ENCODE results near the gene LRP5.
"Not testable (repeated sequence)": the region's sequence is repeated elsewhere in the genome, so short reads cannot be mapped to it uniquely, and the experiment has no call there.

The LRP5 gene

GRCh38 chr11:68424981-68425865 is 112.8 kb downstream of the LRP5 start:
- DNase-seq = no peak

GRCh38 chr11:68425866-68426380 is 113.5 kb downstream of the LRP5 start:
- no peak for DNase-seq

GRCh38 chr11:68429661-68430060 is 117.3 kb downstream of the LRP5 start:
- DNase-seq = no peak

GRCh38 chr11:68430384-68430783 is 118.0 kb downstream of the LRP5 start:
- DNase-seq = no peak

- DNase-seq = no peak
Observed at GRCh38 chr11:68430801-68431200, 118.4 kb downstream of the LRP5 start.

- DNase-seq = no peak
Observed at GRCh38 chr11:68431984-68432645, 119.7 kb downstream of the LRP5 start.

GRCh38 chr11:68432874-68433273 is 120.5 kb downstream of the LRP5 start:
- DNase-seq = no peak

- no peak for DNase-seq
Observed at GRCh38 chr11:68433541-68433940, 121.2 kb downstream of the LRP5 start.

- DNase-seq = not testable (repeated sequence)
Observed at GRCh38 chr11:68434159-68434558, 121.8 kb downstream of the LRP5 start.

GRCh38 chr11:68436162-68436888 is 123.9 kb downstream of the LRP5 start:
- DNase-seq = no peak

- DNase-seq = peak; percentile 23
Observed at GRCh38 chr11:68436985-68437926, 124.9 kb downstream of the LRP5 start.

GRCh38 chr11:68437927-68438657 is 125.7 kb downstream of the LRP5 start:
- DNase-seq = no peak

- no peak for DNase-seq
Observed at GRCh38 chr11:68438658-68439259, 126.4 kb downstream of the LRP5 start.

GRCh38 chr11:68439355-68440065 is 127.1 kb downstream of the LRP5 start:
- DNase-seq = no peak

GRCh38 chr11:68440224-68440623 is 127.8 kb downstream of the LRP5 start:
- DNase-seq = no peak

GRCh38 chr11:68441466-68442230 is 129.3 kb downstream of the LRP5 start:
- no peak for DNase-seq

- no peak for DNase-seq
Observed at GRCh38 chr11:68442433-68442832, 130.0 kb downstream of the LRP5 start.

- DNase-seq = no peak
Observed at GRCh38 chr11:68444566-68444965, 132.2 kb downstream of the LRP5 start.

GRCh38 chr11:68445531-68446035 is 133.2 kb downstream of the LRP5 start:
- no peak for DNase-seq
